Measurements from ENCODE around the gene MCC. TPM values are rescaled to one million over a fixed set of nuclear protein-coding genes. Genes with fewer than 3 reads are reported as not detected.

The MCC gene
- total RNA-seq, 4 donors from 2014 or later: 17.1 to 90.7 (median 40.1) TPM

GRCh38 chr5:113364466-113364865 lies 123.8 kb downstream of the MCC start:
- Histone ChIP-seq H3K4me1 (no peaks in the 10 kb centered on the region), H3K27ac (no peak overlapping the region), H3K9me3 (no peaks in the 10 kb centered on the region), H3K4me3 (no peak overlapping the region), H3K36me3 (no peaks in the 10 kb centered on the region), H3K27me3 (no peaks in the 10 kb centered on the region)
- intact Hi-C loops (cut with DNase I; ENCODE audit: low total_unique reads): no loop called here
- TF ChIP-seq CTCF (IDR thresholded peaks at IDR 0.05) (no peak), POLR2A (IDR thresholded peaks at IDR 0.05) (no peak)
- no peak for DNase-seq

- no peak for TF ChIP-seq POLR2A (IDR thresholded peaks at IDR 0.05)
- TF ChIP-seq CTCF (IDR thresholded peaks at IDR 0.05): no peak
- DNase-seq: no peak
- Histone ChIP-seq H3K27ac (no peak overlapping the region), H3K4me3 (no peak overlapping the region), H3K4me1 (no peaks in the 10 kb centered on the region), H3K9me3 (no peaks in the 10 kb centered on the region), H3K36me3 (no peaks in the 10 kb centered on the region), H3K27me3 (no peaks in the 10 kb centered on the region)
- intact Hi-C loops (cut with DNase I; ENCODE audit: low total_unique reads): no loop called here
Observed at GRCh38 chr5:113361701-113362100, 126.6 kb downstream of the MCC start.

GRCh38 chr5:113359419-113359818 lies 128.8 kb downstream of the MCC start:
- H3K36me3 ChIP-seq: no peaks in the 10 kb centered on the region
- H3K4me1 ChIP-seq: no peaks in the 10 kb centered on the region
- DNase-seq: no peak
- intact Hi-C loops (cut with DNase I; ENCODE audit: low total_unique reads): no loop called here
- no peaks in the 10 kb centered on the region for H3K9me3 ChIP-seq
- no peaks in the 10 kb centered on the region for H3K27me3 ChIP-seq
- no peak overlapping the region for H3K4me3 ChIP-seq
- no peak overlapping the region for H3K27ac ChIP-seq
- no peak for TF ChIP-seq CTCF (IDR thresholded peaks at IDR 0.05)
- TF ChIP-seq POLR2A (IDR thresholded peaks at IDR 0.05): no peak

GRCh38 chr5:113358696-113359095 lies 129.6 kb downstream of the MCC start:
- Histone ChIP-seq H3K4me3 (no peak overlapping the region), H3K27ac (no peak overlapping the region), H3K36me3 (no peaks in the 10 kb centered on the region), H3K27me3 (no peaks in the 10 kb centered on the region), H3K4me1 (no peaks in the 10 kb centered on the region), H3K9me3 (no peaks in the 10 kb centered on the region)
- no peak for DNase-seq
- intact Hi-C loops (cut with DNase I; ENCODE audit: low total_unique reads): no loop called here
- TF ChIP-seq POLR2A (IDR thresholded peaks at IDR 0.05): no peak
- no peak for TF ChIP-seq CTCF (IDR thresholded peaks at IDR 0.05)

GRCh38 chr5:113357696-113358476 lies 130.4 kb downstream of the MCC start:
- Histone ChIP-seq H3K27ac (no peak overlapping the region), H3K27me3 (no peaks in the 10 kb centered on the region), H3K36me3 (no peaks in the 10 kb centered on the region), H3K9me3 (no peaks in the 10 kb centered on the region), H3K4me1 (no peaks in the 10 kb centered on the region), H3K4me3 (no peak overlapping the region)
- TF ChIP-seq CTCF (IDR thresholded peaks at IDR 0.05): no peak
- TF ChIP-seq POLR2A (IDR thresholded peaks at IDR 0.05): no peak
- intact Hi-C loops (cut with DNase I; ENCODE audit: low total_unique reads): no loop called here
- DNase-seq: no peak

All from uterus (tissue), 4 donors.